Spleen (tissue), 7 donors: Measurements from ENCODE around the gene MAJIN.

ENCODE experiments used
- CTCF ChIP-seq, 11 experiments: fragments of 200-600 bp in 7 of 11; fragments of 450-650 bp in 4 of 11; sonication (generic) in 4 of 11; IDR thresholded peaks in 8 of 11; conservative IDR thresholded peaks in 3 of 11; 1 replicate in 7 of 11; 2 replicates in 4 of 11; pipeline versions ENCODE4 v1.4.0 to v1.8.0; 2016 to 2021; ENCODE audit warnings: antibody characterized with exemption in 11 of 11, inconsistent platforms in 4 of 11, mild to moderate bottlenecking in 1 of 11
- POLR2A ChIP-seq, 3 donors: fragments of 450-650 bp; IDR thresholded peaks; one replicate each; pipeline ENCODE4 v1.5.1; 2017; ENCODE audit warnings: antibody characterized with exemption in 3 of 3, mild to moderate bottlenecking in 1 of 3
- donor health status: DM: no; HTN: no; CAD: no; lungs with moderate emphysema.
- donor health status: DM: no; HTN: no; CAD: no.
- donor health status: DM: no; HTN: no; CAD: no.

GRCh38 chr11:64933213-64933934, 38.5 kb downstream of the MAJIN start:
- TF ChIP-seq CTCF (IDR thresholded peaks at IDR 0.05 in 8 of 11, conservative IDR thresholded peaks at IDR 0.05 in 3 of 11) (no peak), POLR2A (IDR thresholded peaks at IDR 0.05) (no peak)
